ENCODE measurements around the gene ADISSP.
"Not testable (repeated sequence)": the region's sequence is repeated elsewhere in the genome, so short reads cannot be mapped to it uniquely, and the experiment has no call there.

Gene ADISSP

GRCh38 chr20:3794168-3794567 is 26.6 kb upstream of the ADISSP start:
- Mint-ChIP-seq H3K27ac (peak overlapping the region; percentile 93), H3K4me1 (ENCODE audit: low read depth) (peaks cover 46% of the 10 kb centered on the region), H3K36me3 (ENCODE audit: low read depth) (peaks cover 33% of the 10 kb centered on the region)
- intact Hi-C loops (cut with micrococcal nuclease): loop anchor here (2.0 kb wide), 1 partner anchor 27 kb away; the partner anchor contains the start of gene AP5S1
- not testable (repeated sequence) for H3K27me3 Mint-ChIP-seq, H3K9me3 Mint-ChIP-seq, H3K4me3 Mint-ChIP-seq

DNA sequence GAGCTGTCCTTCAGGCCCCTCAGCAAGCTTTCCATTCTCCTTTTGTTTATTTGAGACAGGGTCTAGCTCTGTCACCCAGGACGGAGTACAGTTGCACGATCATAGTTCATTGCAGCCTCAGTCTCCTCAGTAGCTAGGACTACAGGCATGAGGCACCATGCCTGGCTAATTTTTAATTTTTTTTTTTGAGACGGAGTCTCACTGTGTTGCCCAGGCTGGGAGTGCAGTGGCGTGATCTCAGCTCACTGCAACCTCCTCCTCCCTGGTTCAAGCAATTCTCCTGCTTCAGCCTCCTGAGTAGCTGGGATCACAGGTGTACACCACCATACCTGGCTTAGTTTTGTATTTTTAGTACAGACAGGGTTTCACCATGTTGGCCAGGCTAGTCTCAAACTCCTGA is 21.6 kb upstream of the ADISSP start:
- H3K9me3 Mint-ChIP-seq; H3K27me3 Mint-ChIP-seq; intact Hi-C loops (cut with micrococcal nuclease); H3K4me3 Mint-ChIP-seq: not testable (repeated sequence)
- peaks cover 25% of the 10 kb centered on the region for H3K4me1 Mint-ChIP-seq (ENCODE audit: low read depth)
- H3K36me3 Mint-ChIP-seq (ENCODE audit: low read depth): peaks cover 18% of the 10 kb centered on the region
- peak overlapping the region; percentile 18 for H3K27ac Mint-ChIP-seq

DNA sequence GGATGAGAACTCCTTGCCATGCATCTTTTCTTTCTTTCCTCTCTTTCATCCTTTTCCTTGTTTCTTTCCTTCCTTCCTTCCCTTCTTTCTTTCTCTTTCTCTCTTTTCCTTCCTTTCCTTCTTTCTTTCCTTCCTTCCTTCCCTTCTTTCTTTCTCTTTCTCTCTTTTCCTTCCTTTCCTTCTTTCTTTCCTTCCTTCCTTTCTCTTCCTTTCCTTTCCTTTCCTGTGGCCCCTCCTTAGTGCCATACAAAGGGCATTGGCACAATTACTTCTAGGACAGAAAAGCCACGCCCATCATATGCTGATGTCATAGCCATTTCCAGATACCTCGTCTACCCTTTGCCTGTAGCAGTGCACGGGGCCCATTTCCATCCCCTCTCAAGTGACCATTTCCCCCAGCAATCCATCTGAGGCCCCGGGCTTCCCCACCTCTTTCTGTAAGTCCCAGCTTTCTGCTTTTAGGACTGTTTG is 21.2 kb upstream of the ADISSP start:
- H3K27ac Mint-ChIP-seq: peak overlapping the region; percentile 18
- no peak overlapping the region for H3K4me3 Mint-ChIP-seq
- peaks cover 3% of the 10 kb centered on the region for H3K27me3 Mint-ChIP-seq
- H3K4me1 Mint-ChIP-seq (ENCODE audit: low read depth): peaks cover 29% of the 10 kb centered on the region
- H3K36me3 Mint-ChIP-seq (ENCODE audit: low read depth): peaks cover 23% of the 10 kb centered on the region
- intact Hi-C loops (cut with micrococcal nuclease): no loop called here
- no peaks in the 10 kb centered on the region for H3K9me3 Mint-ChIP-seq

DNA sequence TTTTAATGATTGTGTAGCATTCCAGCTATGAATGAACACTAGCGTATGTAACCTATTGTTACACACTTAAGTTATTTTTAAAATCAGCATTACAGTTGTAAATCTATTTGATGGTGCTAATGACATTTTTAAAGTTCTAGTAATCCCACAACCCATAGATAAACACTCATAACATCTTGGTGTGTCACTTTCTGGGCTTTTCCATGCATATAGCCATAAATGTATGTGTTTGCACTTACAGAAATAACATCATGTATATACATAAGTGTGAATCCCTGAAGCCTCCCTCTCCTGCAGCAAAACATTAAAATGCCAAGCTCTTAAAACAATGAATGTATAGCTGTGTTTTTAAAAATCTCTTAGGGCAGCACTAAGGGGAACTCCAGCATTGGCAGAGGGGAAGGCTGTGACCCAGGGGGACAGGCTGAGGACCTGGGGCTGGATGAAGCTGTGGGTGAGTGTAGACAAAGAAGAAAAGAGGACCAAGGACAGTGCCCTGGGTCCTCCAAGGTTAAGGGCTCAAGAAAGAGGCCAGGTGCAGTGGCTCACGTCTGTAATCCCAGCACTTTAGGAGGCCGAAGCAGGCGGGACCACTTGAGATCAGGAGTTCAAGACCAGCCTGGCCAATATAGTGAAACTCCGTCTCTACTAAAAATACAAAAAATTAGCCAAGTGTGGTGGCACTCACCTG is 19.9 kb upstream of the ADISSP start:
- Mint-ChIP-seq H3K9me3 (no peaks in the 10 kb centered on the region), H3K4me3 (no peak overlapping the region), H3K27me3 (peaks cover 3% of the 10 kb centered on the region), H3K36me3 (ENCODE audit: low read depth) (peaks cover 35% of the 10 kb centered on the region), H3K4me1 (ENCODE audit: low read depth) (peaks cover 42% of the 10 kb centered on the region), H3K27ac (peak overlapping the region; percentile 17)
- intact Hi-C loops (cut with micrococcal nuclease): loop anchor here (1.0 kb wide), 1 partner anchor 33 kb away; the partner anchor contains the start of gene AP5S1

- Mint-ChIP-seq H3K36me3 (ENCODE audit: low read depth) (peaks cover 35% of the 10 kb centered on the region), H3K27me3 (peaks cover 3% of the 10 kb centered on the region), H3K4me1 (ENCODE audit: low read depth) (peaks cover 48% of the 10 kb centered on the region), H3K9me3 (no peaks in the 10 kb centered on the region), H3K4me3 (peak within 1 kb of the TSS; percentile 81), H3K27ac (peak within 1 kb of the TSS; percentile 78)
- intact Hi-C loops (cut with micrococcal nuclease): loop anchor here (1.0 kb wide), 2 partner anchors 34 to 69 kb away; partner anchors contain the start of gene AP5S1
Measured at GRCh38 chr20:3786665-3787323, 19.2 kb upstream of the ADISSP start, which contains the start of gene CENPB. Gene CENPB (minus strand): TSS chr20:3786740. CDS start chr20:3786483, 257 bp downstream.

DNA sequence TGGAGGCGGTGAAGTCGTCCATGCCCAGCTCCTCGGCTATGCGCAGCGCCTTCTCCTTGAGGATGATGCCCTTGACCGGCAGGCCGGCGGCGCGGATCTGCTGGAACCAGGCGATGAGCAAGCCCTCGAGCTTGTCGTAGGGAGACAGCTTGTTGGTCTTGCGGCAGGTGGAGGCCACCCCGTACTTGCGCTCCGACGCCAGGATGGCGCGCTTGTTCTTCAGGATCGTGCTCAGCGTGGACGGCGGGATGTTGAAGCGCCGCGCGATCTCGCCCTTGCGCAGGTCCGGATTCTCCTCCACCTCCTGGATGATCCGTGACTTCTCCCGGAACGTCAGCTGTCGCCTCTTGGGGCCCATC is 18.6 kb upstream of the ADISSP start:
- Mint-ChIP-seq H3K36me3 (ENCODE audit: low read depth) (peaks cover 35% of the 10 kb centered on the region), H3K27ac (peak overlapping the region; percentile 78), H3K4me3 (peak overlapping the region; percentile 81), H3K9me3 (no peaks in the 10 kb centered on the region), H3K4me1 (ENCODE audit: low read depth) (peaks cover 55% of the 10 kb centered on the region), H3K27me3 (peaks cover 3% of the 10 kb centered on the region)
- intact Hi-C loops (cut with micrococcal nuclease): loop anchor here (1.0 kb wide), 1 partner anchor 69 kb away; no protein-coding TSS in a partner anchor

DNA sequence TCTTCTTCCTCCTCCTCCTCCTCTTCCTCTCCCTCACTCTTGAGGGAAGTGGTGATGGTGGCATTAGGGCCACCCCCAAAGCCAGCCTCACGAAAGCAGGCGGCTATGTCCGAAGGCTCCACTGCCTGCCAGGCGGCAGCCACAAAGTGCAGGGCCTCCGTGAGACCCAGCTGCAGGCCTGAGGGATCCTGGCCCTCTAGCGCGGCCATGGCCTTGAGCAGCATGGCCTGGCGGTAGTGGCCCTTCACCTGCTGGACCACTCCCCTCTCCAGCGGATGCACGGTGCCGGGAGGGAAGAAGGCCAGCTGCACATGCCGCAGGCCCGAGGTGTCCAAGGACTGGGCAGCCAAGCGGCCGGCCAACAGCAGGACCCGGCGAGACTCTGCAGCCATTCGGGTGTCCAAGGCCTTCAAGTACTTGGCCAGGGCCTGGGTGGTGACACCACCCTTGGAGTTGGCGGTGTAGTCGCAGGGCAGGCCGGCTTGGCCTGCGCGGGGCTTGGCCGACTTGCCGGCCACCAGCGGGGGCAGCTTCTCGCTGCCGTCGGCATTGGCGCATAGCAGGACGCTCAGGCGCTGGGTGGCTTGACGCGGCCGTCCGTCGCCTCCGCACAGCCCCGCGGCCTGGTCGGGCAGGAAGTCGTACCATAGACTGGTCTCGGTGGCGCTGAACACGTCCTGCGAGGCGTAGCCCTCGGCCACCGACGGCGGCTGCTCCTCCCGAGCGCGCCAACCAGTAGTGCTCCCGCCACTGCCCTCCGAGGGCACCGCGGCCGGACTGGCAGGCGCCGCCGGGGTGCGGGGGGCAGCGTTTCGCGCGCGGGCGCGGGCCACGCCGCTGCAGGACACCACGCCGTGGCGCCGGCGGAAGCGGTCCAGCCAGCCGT is 17.9 kb upstream of the ADISSP start:
- no peaks in the 10 kb centered on the region for H3K9me3 Mint-ChIP-seq
- H3K4me3 Mint-ChIP-seq: peak overlapping the region; percentile 81
- intact Hi-C loops (cut with micrococcal nuclease): loop anchor here (1.0 kb wide), 1 partner anchor 70 kb away; no protein-coding TSS in a partner anchor
- peaks cover 35% of the 10 kb centered on the region for H3K36me3 Mint-ChIP-seq (ENCODE audit: low read depth)
- peaks cover 61% of the 10 kb centered on the region for H3K4me1 Mint-ChIP-seq (ENCODE audit: low read depth)
- H3K27ac Mint-ChIP-seq: peak overlapping the region; percentile 78
- H3K27me3 Mint-ChIP-seq: peaks cover 3% of the 10 kb centered on the region

DNA sequence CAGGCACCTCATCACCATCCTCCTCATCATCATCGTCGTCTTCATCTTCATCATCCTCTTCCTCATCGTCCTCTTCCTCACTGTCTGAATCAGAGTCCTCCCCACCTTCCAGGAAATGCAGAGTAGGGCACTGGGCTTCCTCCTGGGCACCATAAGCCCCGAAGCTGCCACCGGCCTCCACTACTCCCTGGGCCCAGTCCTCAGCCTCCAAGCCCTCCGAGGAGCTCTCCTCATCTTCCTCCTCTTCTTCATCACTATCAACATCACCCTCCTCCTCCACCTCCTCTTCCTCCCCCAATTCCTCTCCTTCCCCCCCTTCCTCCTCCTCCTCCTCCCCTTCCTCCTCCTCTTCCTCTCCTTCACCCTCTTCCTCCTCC is 17.3 kb upstream of the ADISSP start:
- Mint-ChIP-seq H3K27ac (peak overlapping the region; percentile 42), H3K27me3 (peaks cover 7% of the 10 kb centered on the region), H3K9me3 (no peaks in the 10 kb centered on the region), H3K36me3 (ENCODE audit: low read depth) (peaks cover 35% of the 10 kb centered on the region), H3K4me3 (peak overlapping the region; percentile 81), H3K4me1 (ENCODE audit: low read depth) (peaks cover 65% of the 10 kb centered on the region)
- intact Hi-C loops (cut with micrococcal nuclease): no loop called here

GRCh38 chr20:3784216-3784853 is 16.8 kb upstream of the ADISSP start:
- intact Hi-C loops (cut with micrococcal nuclease): no loop called here
- peak overlapping the region; percentile 81 for H3K4me3 Mint-ChIP-seq

DNA sequence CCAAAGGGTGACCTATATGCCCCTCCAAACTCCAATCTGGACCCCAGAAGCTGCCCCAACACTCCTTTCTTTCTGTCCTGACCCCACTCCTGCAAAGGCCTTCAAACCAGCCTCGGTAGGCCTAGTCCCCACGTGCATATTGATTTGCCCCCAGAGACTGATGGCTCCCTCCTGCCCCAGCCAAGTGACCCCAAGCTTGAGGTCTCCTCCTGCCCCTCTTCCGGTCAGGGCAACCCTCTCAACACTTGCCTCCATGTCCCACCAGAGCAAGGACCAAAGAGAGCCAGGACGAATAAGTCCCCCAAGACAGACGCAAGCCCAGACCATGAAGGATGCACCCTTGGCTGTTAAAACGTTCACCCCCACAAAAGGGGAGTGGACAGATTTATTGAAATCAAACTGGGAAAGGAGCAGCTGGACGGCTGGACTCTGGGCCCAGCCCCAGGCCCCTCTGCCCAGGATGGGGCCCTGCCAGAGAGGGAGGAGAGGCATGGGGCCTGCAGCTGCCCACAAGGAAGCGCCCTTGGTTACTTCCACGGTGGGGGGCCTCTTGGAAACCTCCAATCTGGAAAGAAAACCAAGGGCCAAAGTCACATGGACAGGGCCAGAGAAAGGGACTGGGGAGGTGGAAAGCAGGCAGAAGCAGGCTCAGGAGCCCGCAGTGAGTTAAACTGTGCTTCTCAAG is 16.1 kb upstream of the ADISSP start:
- peaks cover 18% of the 10 kb centered on the region for H3K27me3 Mint-ChIP-seq
- H3K36me3 Mint-ChIP-seq (ENCODE audit: low read depth): peaks cover 35% of the 10 kb centered on the region
- H3K4me3 Mint-ChIP-seq: no peak overlapping the region
- H3K27ac Mint-ChIP-seq: peak overlapping the region; percentile 42
- intact Hi-C loops (cut with micrococcal nuclease): no loop called here
- H3K4me1 Mint-ChIP-seq (ENCODE audit: low read depth): peaks cover 72% of the 10 kb centered on the region
- no peaks in the 10 kb centered on the region for H3K9me3 Mint-ChIP-seq

More at GRCh38 chr20:3784216-3784853, 16.8 kb upstream of the ADISSP start:
- Mint-ChIP-seq H3K27me3 (peaks cover 12% of the 10 kb centered on the region), H3K36me3 (ENCODE audit: low read depth) (peaks cover 35% of the 10 kb centered on the region), H3K9me3 (no peaks in the 10 kb centered on the region), H3K4me1 (ENCODE audit: low read depth) (peaks cover 71% of the 10 kb centered on the region), H3K27ac (peak overlapping the region; percentile 42)

- no peak overlapping the region for H3K4me3 Mint-ChIP-seq
- no peak overlapping the region for H3K27ac Mint-ChIP-seq
- H3K4me1 Mint-ChIP-seq (ENCODE audit: low read depth): peaks cover 75% of the 10 kb centered on the region
- peaks cover 35% of the 10 kb centered on the region for H3K36me3 Mint-ChIP-seq (ENCODE audit: low read depth)
- peaks cover 23% of the 10 kb centered on the region for H3K27me3 Mint-ChIP-seq
- intact Hi-C loops (cut with micrococcal nuclease): no loop called here
- H3K9me3 Mint-ChIP-seq: no peaks in the 10 kb centered on the region
Measured at GRCh38 chr20:3783068-3783489, 15.5 kb upstream of the ADISSP start.

DNA sequence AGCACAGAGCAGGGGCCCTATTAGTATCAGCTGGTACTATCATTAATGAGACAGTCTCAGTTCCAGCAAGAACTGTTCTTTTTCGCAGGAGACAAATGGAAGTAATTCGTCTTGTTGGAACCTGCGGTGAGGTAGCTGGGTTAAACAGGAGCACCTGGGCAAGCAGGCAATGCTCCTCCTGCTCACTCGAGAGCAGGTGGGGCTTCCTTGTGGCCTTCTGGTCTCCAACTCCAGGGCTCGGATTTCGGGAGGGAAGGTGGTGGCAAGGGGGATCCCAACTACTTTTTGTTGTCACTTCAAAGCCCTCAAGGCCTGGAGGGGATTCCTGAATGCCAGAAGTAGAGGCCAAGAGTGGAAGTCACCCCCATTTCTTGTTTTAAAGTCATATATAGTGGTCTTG is 15.0 kb upstream of the ADISSP start:
- Mint-ChIP-seq H3K36me3 (ENCODE audit: low read depth) (peaks cover 35% of the 10 kb centered on the region), H3K27me3 (peaks cover 23% of the 10 kb centered on the region), H3K27ac (no peak overlapping the region), H3K9me3 (no peaks in the 10 kb centered on the region), H3K4me3 (no peak overlapping the region), H3K4me1 (ENCODE audit: low read depth) (peaks cover 76% of the 10 kb centered on the region)
- intact Hi-C loops (cut with micrococcal nuclease): no loop called here
